NT2/D1 (cell line): ENCODE data around the gene CDH1.
A peak's percentile ranks its signal among the peaks of the same experiment; 100 is the strongest.
"Not testable (repeated sequence)": the region's sequence is repeated elsewhere in the genome, so short reads cannot be mapped to it uniquely, and the experiment has no call there.

Experiments used
- DNase-seq: peaks from one replicate; pipeline ENCODE4 v3.0.0-alpha.2; 2011; ENCODE audit warnings: low read depth, low spot score
- H3K27me3 ChIP-seq: 2 replicates; pipeline ENCODE4 v1.6.0; 2011; ENCODE audit warnings: mild to moderate bottlenecking; ENCODE audit not compliant: insufficient read length, insufficient read depth
- H3K36me3 ChIP-seq: 2 replicates; pipeline ENCODE4 v1.6.1; 2011; ENCODE audit warnings: mild to moderate bottlenecking, low read length, mixed read lengths; ENCODE audit not compliant: insufficient read depth, insufficient read length
- H3K4me1 ChIP-seq: 2 replicates; pipeline ENCODE4 v1.5.1; 2011; ENCODE audit not compliant: insufficient read depth, insufficient read length
- H3K4me3 ChIP-seq: 2 replicates; pipeline ENCODE4 v1.5.1; 2011; ENCODE audit warnings: low read depth; ENCODE audit not compliant: insufficient read length
- H3K9ac ChIP-seq: 2 replicates; pipeline ENCODE4 v1.6.0; 2011; ENCODE audit warnings: low read depth; ENCODE audit not compliant: insufficient read length
- H3K9me3 ChIP-seq: 2 replicates; pipeline ENCODE4 v1.5.1; 2011; ENCODE audit warnings: mild to moderate bottlenecking, low read length; ENCODE audit not compliant: insufficient read depth
- SUZ12 ChIP-seq: IDR thresholded peaks from 2 replicates; pipeline ENCODE4 v1.6.1; 2011; ENCODE audit not compliant: insufficient read length, insufficient read depth; ENCODE audit errors: extremely low read depth
- YY1 ChIP-seq: IDR thresholded peaks from 2 replicates; pipeline ENCODE4 v1.6.1; 2011; ENCODE audit not compliant: insufficient read length, insufficient read depth
- ZNF274 ChIP-seq: IDR thresholded peaks from 2 replicates; pipeline ENCODE4 v1.6.1; 2011; ENCODE audit warnings: mild to moderate bottlenecking, low read depth, low read length

CDH1 gene

DNA sequence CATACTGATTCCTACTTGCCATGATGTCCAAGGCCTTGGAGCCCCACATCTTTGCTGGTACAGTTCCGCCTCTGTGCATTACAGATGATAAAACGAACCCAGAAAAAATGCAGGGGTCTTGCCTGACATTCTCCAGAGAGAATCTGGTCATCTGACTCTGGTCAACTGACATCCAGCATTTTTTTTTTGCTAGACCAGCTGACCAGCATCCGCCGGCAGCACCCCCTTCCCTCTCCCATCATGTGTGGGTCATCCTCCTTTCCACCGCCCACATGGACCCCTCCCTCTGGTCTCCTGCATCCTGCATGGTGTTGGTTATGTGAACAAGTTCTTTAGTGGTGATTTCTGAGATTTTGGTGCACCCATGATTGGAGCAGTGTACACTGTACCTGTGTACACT lies 47.1 kb downstream of the CDH1 start:
- no peak overlapping the region for H3K4me3 ChIP-seq

DNA sequence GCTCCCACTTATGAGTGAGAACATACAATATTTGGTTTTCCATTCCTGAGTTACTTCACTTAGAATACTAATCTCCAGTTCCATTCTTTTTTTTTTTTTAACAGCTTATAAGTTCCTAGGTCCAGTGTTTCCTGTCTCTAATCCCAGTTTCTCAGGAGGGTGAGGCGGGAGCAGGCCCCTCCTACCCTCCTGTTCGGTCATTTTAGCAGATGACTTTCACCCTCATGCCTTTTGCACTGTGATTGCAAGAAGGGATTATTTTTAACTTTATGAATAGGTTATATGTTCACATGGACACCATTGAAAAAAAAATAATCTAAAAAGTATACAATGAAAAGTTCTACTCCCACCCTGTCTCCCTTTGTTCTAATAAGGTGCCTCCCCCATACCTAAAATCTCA lies 47.6 kb downstream of the CDH1 start:
- H3K36me3 ChIP-seq, result peaks cover 8% of the 10 kb centered on the region
- TF ChIP-seq YY1, result no peak
- no peak for TF ChIP-seq SUZ12
- TF ChIP-seq ZNF274, result no peak
- no peaks in the 10 kb centered on the region for H3K9me3 ChIP-seq
- H3K27me3 ChIP-seq, result no peaks in the 10 kb centered on the region
- no peak overlapping the region for H3K4me3 ChIP-seq
- H3K4me1 ChIP-seq, result peaks cover 16% of the 10 kb centered on the region
- no peak for DNase-seq
- H3K9ac ChIP-seq, result no peak overlapping the region

More for the DNA sequence above, 47.1 kb downstream of the CDH1 start:
- no peak for DNase-seq
- H3K9me3 ChIP-seq, result no peaks in the 10 kb centered on the region
- H3K36me3 ChIP-seq, result peaks cover 8% of the 10 kb centered on the region
- TF ChIP-seq ZNF274, result no peak
- TF ChIP-seq SUZ12, result no peak
- no peak for TF ChIP-seq YY1
- peaks cover 20% of the 10 kb centered on the region for H3K4me1 ChIP-seq
- no peak overlapping the region for H3K9ac ChIP-seq
- H3K27me3 ChIP-seq, result no peaks in the 10 kb centered on the region

DNA sequence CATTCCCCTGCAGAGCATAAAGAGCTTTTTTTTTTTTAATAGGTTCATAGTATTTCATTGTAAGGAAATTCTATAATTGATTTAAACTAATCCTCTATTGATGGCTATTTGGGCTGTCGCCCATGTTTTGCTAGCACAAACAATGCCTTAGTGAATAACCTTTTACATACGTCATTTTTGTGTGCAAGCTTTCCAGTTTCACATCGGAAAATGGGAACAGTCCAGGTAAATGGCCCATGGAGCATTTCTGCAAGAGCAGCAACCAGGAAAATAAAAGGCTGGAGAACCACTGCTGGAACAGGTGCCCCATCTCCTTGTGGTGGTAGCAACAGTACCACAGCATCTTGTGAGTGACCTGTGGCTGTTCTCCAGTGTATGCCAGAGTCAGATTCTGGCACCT lies 48.6 kb downstream of the CDH1 start:
- no peak for TF ChIP-seq SUZ12
- TF ChIP-seq ZNF274, result no peak
- no peak for TF ChIP-seq YY1
- no peaks in the 10 kb centered on the region for H3K9me3 ChIP-seq
- no peak for DNase-seq
- H3K36me3 ChIP-seq, result peaks cover 2% of the 10 kb centered on the region
- H3K9ac ChIP-seq, result no peak overlapping the region
- H3K4me3 ChIP-seq, result no peak overlapping the region
- H3K27me3 ChIP-seq, result no peaks in the 10 kb centered on the region
- peaks cover 9% of the 10 kb centered on the region for H3K4me1 ChIP-seq

DNA sequence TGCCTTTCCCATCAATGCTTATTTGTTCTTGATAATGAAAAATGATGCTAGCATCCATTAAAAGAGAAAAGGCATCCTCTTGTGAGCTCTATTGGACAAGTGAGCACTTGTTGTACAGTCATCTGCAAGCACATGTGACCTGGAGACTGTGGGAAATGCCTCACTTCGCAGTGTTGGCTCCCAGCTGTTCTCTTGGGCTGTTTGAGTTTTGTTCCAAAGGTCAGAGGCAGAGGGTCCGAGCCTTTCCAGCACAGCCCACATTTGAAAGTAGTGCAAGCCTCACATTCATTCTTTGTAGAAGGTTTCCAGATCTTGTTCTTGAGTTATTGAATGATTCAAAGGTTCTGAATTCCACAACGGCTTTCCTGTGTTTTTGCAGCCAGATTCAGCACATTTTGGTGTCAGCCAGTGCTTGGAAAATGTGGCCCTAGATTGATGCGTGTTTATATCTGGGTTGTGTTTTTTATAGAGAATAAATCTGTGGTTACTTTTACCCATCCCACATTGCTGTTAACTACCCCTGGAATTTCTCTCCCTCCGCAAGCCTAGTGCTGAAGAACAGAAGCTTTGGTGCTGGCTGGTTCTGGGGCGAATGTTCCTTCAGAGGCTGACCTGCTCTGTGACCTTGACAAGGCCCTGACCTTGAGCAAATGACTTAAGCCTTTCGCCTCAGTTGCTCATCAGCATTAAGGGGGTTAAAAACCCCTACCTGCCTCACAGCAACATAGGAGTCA lies 49.8 kb downstream of the CDH1 start:
- no peak overlapping the region for H3K9ac ChIP-seq
- H3K27me3 ChIP-seq, result no peaks in the 10 kb centered on the region
- TF ChIP-seq ZNF274, result no peak
- TF ChIP-seq SUZ12, result no peak
- TF ChIP-seq YY1, result no peak
- no peak overlapping the region for H3K4me3 ChIP-seq
- no peaks in the 10 kb centered on the region for H3K9me3 ChIP-seq
- DNase-seq, result no peak
- H3K4me1 ChIP-seq, result peaks cover 7% of the 10 kb centered on the region
- no peaks in the 10 kb centered on the region for H3K36me3 ChIP-seq

DNA sequence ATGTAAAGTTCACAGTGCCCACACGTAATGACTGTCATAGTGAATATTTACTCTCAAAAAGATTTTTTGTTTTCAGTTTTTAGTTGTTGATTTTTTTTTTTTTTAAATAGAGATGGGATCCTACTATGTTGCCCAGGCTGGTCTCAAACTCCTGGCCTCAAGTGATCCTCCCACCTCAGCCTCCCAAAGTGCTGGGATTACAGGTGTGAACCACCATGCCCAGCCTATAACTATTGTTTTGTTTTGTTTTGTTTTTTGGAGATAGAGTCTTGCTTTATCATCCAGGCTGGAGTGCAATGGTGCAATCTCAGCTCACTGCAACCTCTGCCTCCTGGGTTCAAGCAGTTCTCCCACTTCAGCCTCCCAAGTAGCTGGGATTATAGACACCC lies 50.3 kb downstream of the CDH1 start:
- not testable (repeated sequence) for H3K36me3 ChIP-seq, H3K9me3 ChIP-seq, H3K9ac ChIP-seq, DNase-seq, H3K27me3 ChIP-seq, H3K4me1 ChIP-seq, H3K4me3 ChIP-seq

DNA sequence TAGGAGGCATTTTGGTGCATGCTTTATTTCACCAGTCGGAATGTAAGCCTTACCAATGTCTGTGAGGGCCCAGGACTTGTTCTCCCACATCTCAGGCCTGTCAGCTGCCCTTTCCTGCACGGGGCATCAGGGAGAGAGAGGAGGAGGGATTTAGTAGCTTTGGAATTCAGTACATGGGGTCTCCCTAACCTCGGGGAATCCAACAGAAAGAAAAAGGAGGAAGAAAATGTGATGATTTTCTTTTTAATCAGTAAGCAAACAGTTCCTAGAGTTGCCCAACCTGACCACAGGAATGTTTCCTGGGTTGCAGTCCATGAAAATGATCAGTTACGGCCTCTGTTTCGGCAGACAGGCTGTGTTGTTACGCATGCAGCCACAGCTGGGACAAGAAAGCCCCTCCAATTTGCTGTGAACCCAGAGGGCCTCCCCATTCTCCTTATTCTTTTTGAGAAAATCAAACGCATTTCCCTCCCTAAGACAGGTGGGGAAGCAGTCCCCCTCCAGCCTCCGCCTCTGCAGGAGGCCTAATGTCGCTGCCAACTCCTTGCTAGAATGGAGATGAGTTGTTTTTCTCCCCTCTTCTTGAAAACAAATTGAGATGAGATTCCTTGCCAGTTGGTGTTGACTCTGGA lies 53.2 kb downstream of the CDH1 start:
- no peak for DNase-seq
- Histone ChIP-seq H3K27me3 (no peaks in the 10 kb centered on the region), H3K36me3 (no peaks in the 10 kb centered on the region), H3K4me3 (no peak overlapping the region), H3K4me1 (peaks cover 7% of the 10 kb centered on the region), H3K9me3 (no peaks in the 10 kb centered on the region), H3K9ac (peak overlapping the region; percentile 57)
- TF ChIP-seq YY1, result no peak
- TF ChIP-seq SUZ12, result no peak
- TF ChIP-seq ZNF274, result no peak

DNA sequence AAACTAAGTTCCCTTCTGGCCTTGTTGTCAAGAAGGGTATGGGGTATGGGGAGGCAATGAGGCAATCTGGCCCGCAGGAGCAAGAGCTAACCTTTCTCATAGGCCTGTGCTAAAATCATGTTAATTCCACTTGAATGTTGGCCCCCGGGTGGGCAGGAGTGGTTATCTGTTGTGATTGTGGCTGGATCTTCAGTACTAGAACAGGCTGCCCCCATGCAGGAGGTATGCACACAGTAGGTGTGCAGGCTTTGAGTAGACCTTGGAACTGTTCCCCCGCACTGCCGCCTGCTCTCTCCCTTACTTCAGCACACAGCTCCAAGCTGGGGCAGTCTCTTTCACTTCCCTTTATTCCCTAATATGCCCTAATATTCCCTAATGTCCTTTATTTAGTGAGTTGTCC lies 53.9 kb downstream of the CDH1 start:
- DNase-seq, result no peak
- H3K27me3 ChIP-seq, result no peaks in the 10 kb centered on the region
- peaks cover 7% of the 10 kb centered on the region for H3K4me1 ChIP-seq
- H3K36me3 ChIP-seq, result no peaks in the 10 kb centered on the region
- H3K9ac ChIP-seq, result no peak overlapping the region
- H3K4me3 ChIP-seq, result no peak overlapping the region
- no peaks in the 10 kb centered on the region for H3K9me3 ChIP-seq
- TF ChIP-seq SUZ12 (no peak), YY1 (no peak), ZNF274 (no peak)
